ENCODE results near the gene TTYH1. TPM values are rescaled to one million over a fixed set of nuclear protein-coding genes. Genes with fewer than 3 reads are reported as not detected.
A peak's percentile ranks its signal among the peaks of the same experiment; 100 is the strongest.

The TTYH1 gene
- total and polyA plus RNA-seq, 3 donors from 2014 or later = 126 to 248 (median 226) TPM

GRCh38 chr19:54461613-54462012 lies 46.3 kb downstream of the TTYH1 start:
- Histone ChIP-seq H3K4me3 (no peak overlapping the region), H3K27ac (no peak overlapping the region), H3K27me3 (no peaks in the 10 kb centered on the region), H3K9me3 (no peaks in the 10 kb centered on the region), H3K36me3 (ENCODE audit: low read depth, missing control alignments) (no peaks in the 10 kb centered on the region), H3K4me1 (peaks cover 11% of the 10 kb centered on the region)
- TF ChIP-seq, protein P1, sequence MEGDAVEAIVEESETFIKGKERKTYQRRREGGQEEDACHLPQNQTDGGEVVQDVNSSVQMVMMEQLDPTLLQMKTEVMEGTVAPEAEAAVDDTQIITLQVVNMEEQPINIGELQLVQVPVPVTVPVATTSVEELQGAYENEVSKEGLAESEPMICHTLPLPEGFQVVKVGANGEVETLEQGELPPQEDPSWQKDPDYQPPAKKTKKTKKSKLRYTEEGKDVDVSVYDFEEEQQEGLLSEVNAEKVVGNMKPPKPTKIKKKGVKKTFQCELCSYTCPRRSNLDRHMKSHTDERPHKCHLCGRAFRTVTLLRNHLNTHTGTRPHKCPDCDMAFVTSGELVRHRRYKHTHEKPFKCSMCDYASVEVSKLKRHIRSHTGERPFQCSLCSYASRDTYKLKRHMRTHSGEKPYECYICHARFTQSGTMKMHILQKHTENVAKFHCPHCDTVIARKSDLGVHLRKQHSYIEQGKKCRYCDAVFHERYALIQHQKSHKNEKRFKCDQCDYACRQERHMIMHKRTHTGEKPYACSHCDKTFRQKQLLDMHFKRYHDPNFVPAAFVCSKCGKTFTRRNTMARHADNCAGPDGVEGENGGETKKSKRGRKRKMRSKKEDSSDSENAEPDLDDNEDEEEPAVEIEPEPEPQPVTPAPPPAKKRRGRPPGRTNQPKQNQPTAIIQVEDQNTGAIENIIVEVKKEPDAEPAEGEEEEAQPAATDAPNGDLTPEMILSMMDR (IDR thresholded peaks at IDR 0.05) = no peak
- TF ChIP-seq POLR2A (IDR thresholded peaks at IDR 0.05) = no peak
- no peak for DNase-seq
- 47 to 55% methylated on average over 3 of the region's 3 CpGs for WGBS, 2 donors
- intact Hi-C loops (cut with DNase I; ENCODE audit: low total_unique reads) = no loop called here

GRCh38 chr19:54462047-54462654 lies 46.9 kb downstream of the TTYH1 start:
- Histone ChIP-seq H3K36me3 (ENCODE audit: low read depth, missing control alignments) (no peaks in the 10 kb centered on the region), H3K27ac (peak overlapping the region; percentile 82 to 95), H3K9me3 (no peaks in the 10 kb centered on the region), H3K27me3 (no peaks in the 10 kb centered on the region), H3K4me1 (peaks cover 11% of the 10 kb centered on the region), H3K4me3 (peak overlapping the region in 1 of 2 donors; percentile 69)
- no peak for TF ChIP-seq POLR2A (IDR thresholded peaks at IDR 0.05)
- TF ChIP-seq, protein P1 (IDR thresholded peaks at IDR 0.05) = no peak
- no peak for DNase-seq
- intact Hi-C loops (cut with DNase I; ENCODE audit: low total_unique reads) = no loop called here
- 41 to 60% methylated on average over 10 to 15 of the region's 15 CpGs for WGBS, 2 donors

- DNase-seq = peak; percentile 63
- intact Hi-C loops (cut with DNase I; ENCODE audit: low total_unique reads) = no loop called here
- Histone ChIP-seq H3K9me3 (no peaks in the 10 kb centered on the region), H3K36me3 (ENCODE audit: low read depth, missing control alignments) (no peaks in the 10 kb centered on the region), H3K27ac (peak overlapping the region; percentile 82 to 95), H3K4me1 (peaks cover 11% of the 10 kb centered on the region), H3K4me3 (peak overlapping the region; percentile 59 to 69), H3K27me3 (no peaks in the 10 kb centered on the region)
- TF ChIP-seq, protein P1 (IDR thresholded peaks at IDR 0.05) = no peak
- TF ChIP-seq POLR2A (IDR thresholded peaks at IDR 0.05) = no peak
- 3 to 5% methylated on average over 12 to 80 of the region's 91 CpGs for WGBS, 2 donors
Measured at GRCh38 chr19:54462655-54463530, 47.6 kb downstream of the TTYH1 start.

DNA sequence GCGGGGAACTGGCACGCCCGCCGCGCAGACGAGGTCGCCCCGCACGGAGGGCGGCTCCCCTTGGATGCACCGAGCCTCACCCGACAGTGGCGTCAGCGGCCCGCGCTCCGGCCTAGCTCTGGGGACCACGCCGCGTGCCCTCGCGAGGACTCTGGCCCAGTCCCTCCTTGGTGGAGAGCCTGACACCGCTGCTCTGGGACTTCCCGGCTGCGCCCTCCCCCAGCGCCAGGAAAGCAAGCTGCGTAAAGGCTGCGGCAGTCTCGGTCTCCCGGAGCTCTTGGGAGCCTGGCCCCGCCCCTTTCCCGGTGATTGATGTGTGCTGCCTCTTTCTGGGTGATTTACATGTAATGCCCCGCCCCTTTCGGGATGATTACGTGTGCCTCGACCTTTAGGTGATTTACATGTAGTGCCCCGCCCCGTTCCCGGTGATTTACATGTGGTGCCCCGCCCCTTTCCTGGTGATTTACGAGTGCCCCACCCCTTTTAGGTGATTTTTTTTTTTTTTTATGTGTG lies 48.3 kb downstream of the TTYH1 start, which contains the start of gene LENG9:
TSS of gene LENG9 (minus strand) at position 248 of the 513 bp plus-strand sequence. CDS start 252 bp downstream, outside the sequence.
- peak within 1 kb of the TSS; percentile 82 to 95 for H3K27ac ChIP-seq
- H3K4me1 ChIP-seq = peaks cover 11% of the 10 kb centered on the region
- no peaks in the 10 kb centered on the region for H3K36me3 ChIP-seq (ENCODE audit: low read depth, missing control alignments)
- H3K27me3 ChIP-seq = no peaks in the 10 kb centered on the region
- WGBS, 2 donors = 0 to 1% methylated on average over 9 to 41 of the region's 41 CpGs
- H3K9me3 ChIP-seq = no peaks in the 10 kb centered on the region
- peak within 1 kb of the TSS; percentile 59 to 69 for H3K4me3 ChIP-seq
- intact Hi-C loops (cut with DNase I; ENCODE audit: low total_unique reads) = no loop called here
- peak; percentile 68 for TF ChIP-seq POLR2A (IDR thresholded peaks at IDR 0.05)
- TF ChIP-seq, protein P1 (IDR thresholded peaks at IDR 0.05) = no peak
- DNase-seq = peak; percentile 100

Measured in testis (tissue), 3 donors.